Astrocyte of the hippocampus (primary cell): ENCODE measurements around the gene MOCOS.
"Not testable (repeated sequence)": the region's sequence is repeated elsewhere in the genome, so short reads cannot be mapped to it uniquely, and the experiment has no call there.

Experiments used
- DNase-seq: peaks from one replicate; pipeline ENCODE4 v3.0.0; 2011; ENCODE audit warnings: low read depth, low spot score

MOCOS gene

GRCh38 chr18:36187193-36187825 lies at the start of gene MOCOS:
Gene MOCOS, plus strand, starts transcription at chr18:36187497. Its CDS starts 43 bp downstream, at chr18:36187540.
- peak; percentile 87 for DNase-seq

GRCh38 chr18:36139245-36139644 lies 48.1 kb upstream of the MOCOS start:
- DNase-seq = no peak

GRCh38 chr18:36141576-36141975 lies 45.7 kb upstream of the MOCOS start:
- DNase-seq = no peak

GRCh38 chr18:36142751-36143150 lies 44.5 kb upstream of the MOCOS start:
- DNase-seq = no peak

GRCh38 chr18:36143391-36143790 lies 43.9 kb upstream of the MOCOS start:
- no peak for DNase-seq

GRCh38 chr18:36149514-36150289 lies 37.6 kb upstream of the MOCOS start:
- no peak for DNase-seq

GRCh38 chr18:36152781-36153180 lies 34.5 kb upstream of the MOCOS start:
- peak; percentile 64 for DNase-seq

GRCh38 chr18:36153203-36153602 lies 34.1 kb upstream of the MOCOS start:
- DNase-seq = peak; percentile 90

GRCh38 chr18:36153771-36154170 lies 33.5 kb upstream of the MOCOS start:
- DNase-seq = no peak

- DNase-seq = peak; percentile 32
These were observed 31.2 kb upstream of the MOCOS start for GRCh38 chr18:36155851-36156757.

GRCh38 chr18:36157441-36157840 lies 29.9 kb upstream of the MOCOS start:
- DNase-seq = peak; percentile 18

- DNase-seq = peak; percentile 54
These were observed 28.9 kb upstream of the MOCOS start for GRCh38 chr18:36158266-36158867.

GRCh38 chr18:36160959-36161371 lies 26.3 kb upstream of the MOCOS start:
- no peak for DNase-seq

- no peak for DNase-seq
These were observed 24.3 kb upstream of the MOCOS start for GRCh38 chr18:36162981-36163380.

GRCh38 chr18:36167692-36168218 lies 19.5 kb upstream of the MOCOS start:
- no peak for DNase-seq

GRCh38 chr18:36168296-36168695 lies 19.0 kb upstream of the MOCOS start:
- DNase-seq = not testable (repeated sequence)

- DNase-seq = no peak
These were observed 17.4 kb upstream of the MOCOS start for GRCh38 chr18:36169938-36170337.

- no peak for DNase-seq
These were observed 11.8 kb upstream of the MOCOS start for GRCh38 chr18:36175481-36175880.

GRCh38 chr18:36176177-36176584 lies 11.1 kb upstream of the MOCOS start:
- DNase-seq = no peak

GRCh38 chr18:36176711-36177110 lies 10.6 kb upstream of the MOCOS start:
- peak; percentile 86 for DNase-seq

- no peak for DNase-seq
These were observed 9.4 kb upstream of the MOCOS start for GRCh38 chr18:36177913-36178312.
